ENCODE measurements around the gene ARHGEF5.
"Not testable (repeated sequence)": the region's sequence is repeated elsewhere in the genome, so short reads cannot be mapped to it uniquely, and the experiment has no call there.

Gene ARHGEF5

DNA sequence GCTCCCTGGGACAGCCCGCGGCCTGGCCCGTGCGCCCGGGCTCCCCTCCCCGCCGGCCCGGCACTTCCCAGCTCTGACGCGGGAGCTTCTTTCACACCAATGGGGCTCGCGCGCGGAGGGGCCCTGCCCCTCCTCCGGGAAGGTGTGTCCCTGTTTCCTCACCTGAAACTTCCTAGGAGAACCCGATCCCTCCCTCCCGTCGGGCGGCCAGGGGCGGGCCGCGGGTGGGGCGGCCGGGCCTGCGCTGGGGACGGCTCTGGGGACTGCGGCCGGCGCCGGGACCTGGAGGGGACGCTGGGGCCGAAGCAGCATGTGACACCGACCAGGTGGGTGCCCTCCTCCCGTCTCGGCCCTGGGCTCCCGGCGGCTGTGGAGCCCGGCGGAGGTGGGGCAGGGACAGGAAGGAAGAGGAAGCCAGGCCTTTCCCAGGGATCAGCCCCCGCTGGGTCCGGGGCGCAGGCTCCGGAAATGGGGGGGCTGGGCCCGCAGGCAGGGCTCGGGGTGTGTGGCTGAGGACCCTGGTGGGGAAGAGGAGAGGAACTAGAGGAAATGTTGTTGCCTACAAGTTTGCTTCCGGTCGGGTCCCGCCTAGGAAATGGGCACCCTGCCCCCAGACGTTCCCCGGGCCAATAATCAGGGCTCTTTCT lies at the start of gene ARHGEF5:
TSS of gene ARHGEF5 (plus strand) at position 227 of the 647 bp plus-strand sequence. CDS start 7,268 bp downstream, outside the sequence.
- DNase-seq (ENCODE audit: low read depth) = not testable (repeated sequence)

DNA sequence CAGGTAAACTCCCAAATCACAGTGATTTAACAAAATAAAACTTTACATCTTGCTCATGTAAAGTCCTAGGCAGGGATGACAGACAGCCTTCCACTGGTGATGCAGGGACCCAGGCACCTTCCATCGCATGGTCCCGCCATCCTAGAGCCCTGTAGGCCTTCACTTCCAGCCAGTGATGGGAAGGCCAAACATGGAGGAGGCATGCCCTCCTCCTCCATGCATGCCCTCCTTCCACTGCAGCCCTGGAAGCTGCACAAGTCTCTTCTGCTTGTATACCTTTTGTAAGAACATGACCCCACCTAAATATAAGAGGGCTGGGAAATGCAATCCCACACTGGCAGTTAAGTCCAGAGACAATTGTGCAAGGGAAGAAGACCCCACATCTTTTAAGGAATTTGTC lies 45.5 kb upstream of the ARHGEF5 start:
- not testable (repeated sequence) for DNase-seq (ENCODE audit: low read depth)

DNA sequence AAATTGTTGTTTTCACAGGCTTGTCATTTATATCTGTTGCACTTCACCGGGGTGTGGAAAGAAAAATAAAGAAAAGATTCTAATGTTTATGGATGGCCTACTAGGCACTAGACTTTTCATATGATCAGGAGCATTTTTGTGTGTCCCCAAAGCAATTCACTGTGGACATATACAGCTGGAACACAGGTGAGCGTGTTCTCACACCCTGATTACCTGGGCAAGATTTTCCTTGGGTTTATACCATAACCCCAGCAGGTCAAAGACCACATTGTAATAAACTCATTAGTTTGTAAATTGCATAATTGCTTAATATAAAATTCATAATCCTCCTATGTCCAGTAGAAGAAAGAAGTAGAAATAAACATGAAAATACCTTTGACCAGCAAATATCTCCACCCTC lies 44.0 kb upstream of the ARHGEF5 start:
- DNase-seq (ENCODE audit: low read depth) = not testable (repeated sequence)

DNA sequence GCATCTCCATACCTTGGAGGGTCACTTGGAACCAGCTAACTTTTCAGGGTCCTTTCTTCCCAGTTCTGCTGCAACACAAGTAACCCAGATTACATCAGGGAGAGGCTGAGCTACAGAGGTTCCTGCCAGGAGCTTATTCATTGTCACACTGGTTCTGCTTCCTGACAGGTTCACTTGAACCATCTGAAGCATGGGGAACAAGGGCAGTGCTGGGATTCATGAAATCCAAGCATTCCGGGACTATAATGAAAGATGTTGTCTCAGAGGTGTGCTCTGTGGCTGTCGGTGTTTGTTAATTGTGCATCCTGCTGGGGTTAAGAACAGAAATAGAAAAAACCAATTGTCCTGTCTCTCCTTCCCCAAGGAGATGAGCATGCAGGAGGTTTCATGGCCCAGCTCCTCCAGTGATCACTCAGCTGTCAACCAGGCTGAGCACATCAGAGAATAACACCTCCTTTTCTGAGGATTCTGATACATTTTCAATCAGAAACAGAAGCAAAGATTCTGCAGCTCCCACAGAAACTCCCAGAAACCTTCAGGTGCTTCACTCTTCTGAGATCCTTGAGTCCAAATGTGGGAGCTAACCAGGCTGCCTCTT lies 43.2 kb upstream of the ARHGEF5 start, which contains the start of gene OR2A1:
TSS of gene OR2A1 (plus strand) at position 548 of the 598 bp plus-strand sequence. CDS start 5,706 bp downstream, outside the sequence.
- DNase-seq (ENCODE audit: low read depth) = not testable (repeated sequence)

DNA sequence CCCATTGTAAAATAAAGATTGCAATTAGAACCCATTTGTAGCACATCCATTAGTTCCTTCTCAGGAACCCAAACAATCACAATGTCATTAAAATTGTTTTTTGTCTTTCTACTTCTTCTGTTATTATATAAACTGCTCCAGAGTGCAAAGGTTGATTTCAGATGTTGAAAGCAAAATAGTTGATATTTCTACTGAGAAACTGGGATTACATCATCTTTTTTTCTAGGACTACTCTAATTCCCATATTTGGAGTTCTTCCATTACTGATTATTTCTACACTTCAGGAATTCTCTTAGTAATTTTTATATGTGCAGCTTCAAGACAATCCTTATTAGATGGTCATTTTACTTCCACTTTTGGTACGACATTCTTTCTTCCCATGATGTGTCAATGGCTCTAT lies 37.7 kb upstream of the ARHGEF5 start:
- DNase-seq (ENCODE audit: low read depth) = not testable (repeated sequence)

DNA sequence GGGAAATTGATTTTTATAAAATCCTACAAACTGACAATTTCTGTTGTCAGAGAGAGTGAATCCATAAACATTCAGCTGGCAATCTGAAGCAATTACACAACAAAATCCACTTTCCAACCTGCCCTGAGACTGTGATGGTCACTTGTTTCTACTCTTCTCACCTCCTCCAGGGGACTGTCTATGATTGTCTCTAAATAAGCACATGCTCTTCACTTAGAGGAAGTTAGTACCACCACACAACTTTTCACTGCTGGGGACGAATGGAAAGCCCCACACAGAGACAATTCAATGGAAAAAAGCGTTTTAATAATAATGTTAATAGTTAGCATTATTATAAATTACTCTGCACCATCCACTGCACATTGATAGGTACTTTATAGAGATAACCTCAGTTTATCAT lies 35.7 kb upstream of the ARHGEF5 start:
- not testable (repeated sequence) for DNase-seq (ENCODE audit: low read depth)

DNA sequence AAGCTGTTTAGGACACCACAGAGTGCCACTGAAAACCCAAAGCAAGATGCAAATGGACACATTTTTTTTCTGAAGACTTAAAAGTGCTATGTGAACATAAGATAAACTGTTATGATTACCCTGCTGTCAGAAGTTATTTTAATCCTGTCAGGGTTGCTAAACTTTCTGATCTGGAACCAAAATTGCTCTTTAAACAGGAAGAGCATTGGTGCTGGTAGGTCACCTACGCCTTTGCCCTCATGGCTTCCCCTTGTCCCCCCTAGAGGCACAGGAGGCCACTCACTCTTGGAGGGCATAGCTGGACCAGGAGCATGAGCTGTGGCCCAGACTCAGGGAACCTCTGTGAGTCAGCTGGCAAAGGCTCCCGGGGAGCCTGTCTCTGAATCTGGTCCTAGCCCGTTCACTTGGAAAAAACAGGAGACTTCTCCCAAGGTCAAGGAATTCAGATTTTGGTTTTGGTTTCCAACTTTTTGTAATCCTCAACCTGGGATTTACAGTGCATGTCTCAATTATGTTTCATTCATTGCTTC lies 33.5 kb upstream of the ARHGEF5 start:
- not testable (repeated sequence) for DNase-seq (ENCODE audit: low read depth)

DNA sequence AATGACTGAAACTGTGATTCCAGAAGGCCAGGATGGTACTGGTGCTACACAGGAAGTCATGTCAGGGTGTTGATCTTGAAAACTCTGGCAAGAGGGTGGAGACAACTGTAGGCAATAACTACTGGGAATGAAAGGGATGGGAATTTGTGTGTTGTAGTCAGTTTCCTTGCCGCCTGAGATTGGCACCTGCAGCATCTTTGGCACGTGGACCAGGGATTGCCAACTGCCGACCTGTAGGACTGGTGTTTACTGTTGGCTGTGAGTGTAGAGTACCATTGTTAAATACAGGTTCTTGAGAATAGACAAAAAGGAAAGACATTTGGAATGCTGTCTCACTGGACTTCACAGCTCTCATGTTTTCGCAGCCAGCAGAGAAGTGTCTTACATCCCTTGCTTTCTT lies 31.8 kb upstream of the ARHGEF5 start:
- not testable (repeated sequence) for DNase-seq (ENCODE audit: low read depth)

DNA sequence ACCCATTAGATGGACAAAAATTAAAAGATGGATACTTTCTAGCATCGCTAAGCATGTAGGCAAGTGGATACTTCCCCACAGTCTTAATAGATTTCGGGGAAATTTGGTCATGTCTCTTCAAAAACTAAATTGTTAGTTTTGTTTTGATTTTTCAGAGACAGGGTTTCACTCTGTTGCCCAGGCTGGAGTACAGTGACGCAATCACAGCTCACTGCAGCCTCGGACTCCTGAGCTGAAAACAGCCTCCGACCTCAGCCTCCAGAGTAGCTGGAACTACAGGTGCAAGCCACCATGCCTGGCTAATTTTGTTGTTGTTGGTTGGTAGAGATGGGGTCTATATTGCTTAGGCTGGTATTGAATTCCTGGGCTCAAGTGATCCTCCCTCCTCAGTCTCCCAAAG lies 29.3 kb upstream of the ARHGEF5 start:
- DNase-seq (ENCODE audit: low read depth) = not testable (repeated sequence)

DNA sequence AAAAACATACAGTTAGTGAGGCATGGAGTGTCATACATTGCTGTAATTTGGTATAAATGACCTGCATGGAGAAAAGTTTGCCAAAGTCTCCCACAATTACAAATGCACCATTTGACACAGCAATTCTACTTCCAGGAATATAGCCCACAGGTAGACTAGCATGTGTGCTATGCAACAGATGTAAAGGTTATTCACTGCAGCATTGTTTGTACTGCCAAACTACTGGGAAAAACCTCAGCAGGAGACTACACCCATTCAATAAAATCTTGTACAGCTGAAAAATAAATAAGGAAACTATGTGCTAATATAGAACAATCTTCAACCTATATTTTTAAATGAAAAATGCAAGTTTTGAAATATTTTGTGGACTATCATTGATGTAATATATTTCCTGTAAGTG lies 25.2 kb upstream of the ARHGEF5 start:
- not testable (repeated sequence) for DNase-seq (ENCODE audit: low read depth)

DNA sequence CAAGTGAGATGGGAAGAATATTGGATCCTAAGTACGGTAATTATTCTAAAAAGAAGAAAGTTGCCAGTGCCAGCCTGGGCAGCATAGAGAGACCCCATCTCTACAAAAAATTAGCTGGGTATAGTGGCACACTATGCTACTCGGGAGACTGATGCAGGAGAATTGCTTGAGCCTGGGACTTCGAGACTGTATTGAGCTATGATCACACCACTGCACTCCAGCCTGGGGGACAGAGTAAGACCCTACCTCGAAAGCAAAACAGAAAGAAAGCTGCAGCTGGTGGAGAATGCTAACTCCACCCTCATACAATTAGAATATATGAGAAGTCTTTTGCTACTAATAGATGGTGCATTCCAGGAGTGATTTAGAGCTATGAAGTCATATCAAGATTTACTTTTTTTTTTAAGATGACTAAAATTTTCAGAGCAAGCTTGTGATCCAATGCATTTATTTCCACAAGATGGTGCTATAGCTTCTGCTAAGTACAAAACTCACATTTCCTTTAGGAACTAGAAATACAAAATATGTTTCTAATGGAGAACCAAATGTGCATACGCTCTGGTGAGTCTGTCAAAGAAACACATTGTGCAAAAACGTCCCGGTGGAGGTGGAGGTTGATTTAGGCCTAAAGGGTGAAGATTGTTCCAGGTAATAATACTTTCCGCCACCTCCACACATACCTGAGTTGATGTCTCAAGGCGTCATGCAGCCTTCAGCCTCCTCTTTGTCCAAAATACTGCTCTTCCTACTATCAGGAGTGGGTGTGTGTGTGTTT lies 23.8 kb upstream of the ARHGEF5 start:
- not testable (repeated sequence) for DNase-seq (ENCODE audit: low read depth)

DNA sequence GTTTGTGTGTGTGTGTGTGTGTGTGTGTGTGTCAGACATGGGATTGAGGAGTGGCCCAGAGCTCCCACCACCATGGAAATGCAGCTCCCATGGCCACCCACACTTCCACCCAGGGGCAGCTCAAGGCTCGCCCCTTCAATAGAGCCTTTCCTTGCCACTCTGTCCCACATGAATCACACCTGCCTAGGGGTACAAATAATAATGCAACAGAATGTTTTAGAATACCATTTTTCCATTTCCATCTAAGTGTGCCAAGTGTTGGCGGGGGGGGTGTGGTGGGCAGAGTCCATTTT lies 23.3 kb upstream of the ARHGEF5 start:
- DNase-seq (ENCODE audit: low read depth) = not testable (repeated sequence)

DNA sequence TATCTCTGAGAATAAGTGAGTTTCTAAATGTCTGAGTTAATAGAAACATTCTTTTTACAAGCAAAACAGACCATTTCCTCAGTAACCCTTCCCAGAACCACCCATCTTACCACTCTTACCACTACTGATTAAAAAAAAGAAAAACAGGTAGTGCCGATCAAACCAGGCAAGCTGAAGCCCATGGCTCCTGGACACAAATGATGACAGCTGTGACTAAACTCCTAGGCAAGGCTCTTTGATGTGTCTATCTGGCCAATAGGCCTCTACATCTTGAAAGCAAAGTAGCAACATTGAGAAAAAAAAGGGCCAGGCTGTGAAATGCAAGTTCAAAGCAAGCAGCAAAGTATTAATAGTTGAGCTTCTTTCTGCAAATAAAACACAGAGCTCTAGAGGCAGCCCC lies 6.6 kb upstream of the ARHGEF5 start:
- DNase-seq (ENCODE audit: low read depth) = not testable (repeated sequence)

DNA sequence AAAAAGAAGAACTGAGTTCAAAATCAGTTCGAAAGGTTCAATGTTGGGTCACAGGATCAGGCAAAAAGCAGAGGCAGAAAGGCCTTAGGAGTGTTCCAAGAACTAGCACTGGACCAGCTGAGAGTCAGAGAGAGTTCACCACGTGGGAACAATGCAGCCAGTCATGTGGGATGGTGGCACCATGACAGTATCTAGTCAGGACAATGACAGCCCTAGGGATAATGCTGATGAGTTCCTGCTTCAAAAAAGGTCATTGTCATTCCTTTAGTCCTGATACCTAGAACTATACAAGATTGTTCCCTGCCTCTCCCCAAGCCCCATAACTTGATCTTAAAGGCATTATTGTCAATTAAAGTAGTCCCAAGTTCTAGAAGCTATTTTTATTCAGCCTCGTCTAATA lies 3.5 kb upstream of the ARHGEF5 start:
- not testable (repeated sequence) for DNase-seq (ENCODE audit: low read depth)

DNA sequence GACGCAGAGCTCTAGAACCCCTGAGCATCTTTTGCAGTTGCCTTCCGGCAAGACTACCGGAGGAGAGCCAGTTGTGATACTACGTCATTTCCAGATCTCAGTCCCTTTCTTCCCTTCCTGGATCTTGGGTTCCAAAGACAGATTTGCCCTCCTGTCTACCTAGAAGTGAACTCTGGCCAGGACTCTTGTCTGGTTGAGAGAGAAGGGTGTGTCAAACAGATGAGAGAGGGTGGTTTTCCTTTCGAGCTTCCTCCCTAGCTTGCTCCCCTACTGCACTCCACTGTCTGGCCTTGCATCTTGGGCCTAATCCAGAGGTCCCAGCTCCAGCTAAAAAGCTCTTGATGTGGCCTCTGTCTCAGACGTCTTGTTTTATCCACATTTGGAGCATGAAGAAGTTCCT lies 983 bp downstream of the ARHGEF5 start:
- not testable (repeated sequence) for DNase-seq (ENCODE audit: low read depth)

DNA sequence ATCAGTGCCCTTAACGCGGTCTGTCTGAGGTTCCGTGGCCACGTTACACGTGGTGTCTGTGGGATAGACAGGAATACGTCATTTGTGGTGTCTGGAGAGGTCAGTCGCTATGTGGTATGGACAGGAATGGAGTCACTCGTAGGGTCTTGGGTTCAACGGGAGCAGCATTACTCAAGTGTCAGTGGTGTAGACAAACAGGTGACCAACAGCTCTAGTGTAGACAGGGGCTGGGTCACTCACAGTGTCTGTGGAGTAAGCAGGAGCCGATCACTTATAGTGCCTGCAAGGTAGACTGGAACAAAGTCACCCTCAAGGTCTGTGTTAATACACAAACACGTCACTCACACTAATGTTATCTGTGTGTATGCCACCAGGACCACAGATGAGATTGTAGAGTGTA lies 1.7 kb downstream of the ARHGEF5 start:
- not testable (repeated sequence) for DNase-seq (ENCODE audit: low read depth)

DNA sequence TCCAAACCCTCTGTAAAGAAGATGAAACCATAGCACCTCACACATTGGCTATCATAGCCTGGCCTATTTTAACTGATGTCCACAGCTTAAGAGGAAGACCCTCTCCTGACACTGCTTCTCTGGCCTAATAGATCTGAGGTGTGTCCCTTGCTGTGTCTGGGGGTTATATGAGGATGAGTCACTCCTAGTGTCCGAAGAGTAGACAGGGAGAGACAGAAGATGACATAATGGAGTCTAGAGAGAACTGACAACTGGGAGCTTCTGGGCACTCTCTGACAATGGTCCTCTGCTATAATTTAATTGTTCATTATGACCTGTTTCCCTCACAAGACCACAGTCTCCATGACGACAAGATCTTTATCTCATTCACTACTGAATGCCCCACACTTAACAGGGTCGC lies 6.9 kb downstream of the ARHGEF5 start:
- DNase-seq (ENCODE audit: low read depth) = not testable (repeated sequence)

DNA sequence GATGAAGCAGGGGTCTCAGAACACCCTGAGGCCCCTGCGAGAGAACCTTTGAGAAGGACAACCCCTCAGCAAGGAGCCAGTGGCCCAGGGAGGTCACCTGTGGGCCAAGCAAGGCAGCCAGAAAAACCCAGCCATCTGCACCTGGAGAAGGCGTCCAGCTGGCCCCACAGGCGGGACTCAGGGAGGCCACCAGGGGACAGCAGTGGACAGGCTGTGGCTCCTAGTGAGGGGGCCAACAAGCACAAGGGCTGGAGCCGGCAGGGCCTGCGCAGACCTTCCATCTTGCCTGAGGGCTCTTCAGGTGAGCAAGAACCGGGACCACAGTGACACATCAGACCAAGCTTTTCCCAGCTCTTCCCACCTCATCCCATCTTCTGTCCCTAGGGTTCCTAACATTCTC lies 10.3 kb downstream of the ARHGEF5 start:
- not testable (repeated sequence) for DNase-seq (ENCODE audit: low read depth)

DNA sequence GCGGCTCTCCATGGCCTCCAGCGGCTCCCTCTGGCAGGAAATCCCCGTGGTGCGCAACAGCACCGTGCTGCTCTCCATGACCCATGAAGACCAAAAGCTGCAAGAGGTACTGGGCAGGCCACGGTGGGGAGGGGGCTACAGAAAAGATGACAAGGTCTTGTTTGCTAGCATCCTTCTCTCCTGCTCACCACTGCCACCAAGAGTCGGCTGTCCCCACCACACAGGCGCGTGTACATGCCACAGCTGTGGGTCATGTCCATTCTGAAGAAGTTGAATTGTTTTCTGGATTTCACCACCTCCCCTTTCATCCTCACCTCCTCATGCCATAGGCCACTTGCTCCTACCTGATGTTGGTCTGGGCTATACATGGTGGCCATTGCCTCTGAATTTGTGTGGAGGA lies 12.0 kb downstream of the ARHGEF5 start:
- not testable (repeated sequence) for DNase-seq (ENCODE audit: low read depth)

DNA sequence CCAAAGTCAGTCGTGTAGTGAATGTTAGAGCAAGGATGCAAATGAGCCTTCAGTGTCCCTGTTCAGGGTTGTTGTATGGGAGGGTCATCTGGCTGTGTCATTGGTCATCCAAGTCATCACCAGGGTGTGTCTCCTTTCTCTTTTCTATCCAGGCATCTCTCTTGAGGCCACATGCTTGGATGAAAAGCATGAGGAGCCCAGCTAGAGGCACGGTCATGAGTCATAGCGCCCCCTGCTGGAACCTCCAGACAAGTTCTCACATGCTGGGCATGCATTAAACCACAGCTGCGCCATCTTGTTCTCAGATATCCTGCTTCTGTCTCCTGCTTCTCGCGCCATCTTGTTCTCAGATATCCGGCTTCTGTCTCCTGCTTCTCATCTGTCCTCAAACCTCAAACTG lies 14.0 kb downstream of the ARHGEF5 start:
- DNase-seq (ENCODE audit: low read depth) = not testable (repeated sequence)

DNA sequence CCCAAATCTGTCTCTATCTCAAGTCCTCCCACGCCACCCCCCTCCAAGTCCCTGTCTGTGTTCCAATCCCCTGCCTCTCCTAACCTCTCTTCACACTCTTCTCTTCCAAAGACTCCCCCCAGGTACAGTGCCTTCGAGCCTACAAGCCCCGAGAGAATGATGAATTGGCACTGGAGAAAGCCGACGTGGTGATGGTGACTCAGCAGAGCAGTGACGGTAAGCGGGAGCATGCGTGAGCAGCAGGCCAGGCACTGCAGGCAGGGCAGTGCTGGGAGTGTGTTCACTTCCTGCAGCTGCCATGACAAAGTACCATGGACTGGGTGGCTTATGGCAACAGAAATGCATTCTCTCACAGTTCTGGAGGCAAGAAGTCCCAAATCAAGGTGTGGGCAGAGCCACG lies 23.4 kb downstream of the ARHGEF5 start:
- no peak for DNase-seq (ENCODE audit: low read depth)

DNA sequence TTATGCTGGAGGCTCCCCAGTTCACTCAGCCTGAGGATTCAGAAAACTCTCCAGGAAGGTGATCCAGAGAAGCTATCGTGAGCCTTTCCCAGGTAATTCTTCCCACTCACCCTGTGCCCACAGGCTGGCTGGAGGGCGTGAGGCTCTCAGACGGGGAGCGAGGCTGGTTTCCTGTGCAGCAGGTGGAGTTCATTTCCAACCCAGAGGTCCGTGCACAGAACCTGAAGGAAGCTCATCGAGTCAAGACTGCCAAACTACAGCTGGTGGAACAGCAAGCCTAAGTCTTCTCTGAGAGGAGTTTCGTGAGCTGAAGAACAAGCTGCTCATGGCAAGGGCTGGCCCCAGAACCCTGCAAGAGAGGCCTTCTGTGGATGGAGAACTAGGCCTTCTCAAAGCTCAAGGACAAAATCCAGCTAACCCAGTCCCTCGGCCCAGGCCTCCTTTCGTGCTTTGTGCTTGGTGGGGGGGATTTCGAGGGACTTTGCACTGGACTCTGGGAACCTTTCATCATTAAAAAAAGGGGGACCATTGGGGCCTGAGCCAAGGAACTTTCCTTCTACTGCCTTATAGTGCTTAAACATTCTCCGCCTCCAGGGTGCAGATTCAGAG lies 24.7 kb downstream of the ARHGEF5 start:
- DNase-seq (ENCODE audit: low read depth) = no peak

All from activated gamma-delta T cell treated with anti-CD3 and anti-CD28 coated beads, Interleukin-2, amount 50 U/mL, for 16 hours (primary cell).